CD4-positive, alpha-beta T cell treated with Interferon alpha-2 for 1 hour (primary cell): ENCODE data around the gene DTNBP1.
A peak's percentile ranks its signal among the peaks of the same experiment; 100 is the strongest.

ENCODE experiments used
- DNase-seq, 2 donors: peaks; one replicate each; pipeline ENCODE4 v3.0.0-alpha.2; 2020 to 2022

Gene DTNBP1

DNA sequence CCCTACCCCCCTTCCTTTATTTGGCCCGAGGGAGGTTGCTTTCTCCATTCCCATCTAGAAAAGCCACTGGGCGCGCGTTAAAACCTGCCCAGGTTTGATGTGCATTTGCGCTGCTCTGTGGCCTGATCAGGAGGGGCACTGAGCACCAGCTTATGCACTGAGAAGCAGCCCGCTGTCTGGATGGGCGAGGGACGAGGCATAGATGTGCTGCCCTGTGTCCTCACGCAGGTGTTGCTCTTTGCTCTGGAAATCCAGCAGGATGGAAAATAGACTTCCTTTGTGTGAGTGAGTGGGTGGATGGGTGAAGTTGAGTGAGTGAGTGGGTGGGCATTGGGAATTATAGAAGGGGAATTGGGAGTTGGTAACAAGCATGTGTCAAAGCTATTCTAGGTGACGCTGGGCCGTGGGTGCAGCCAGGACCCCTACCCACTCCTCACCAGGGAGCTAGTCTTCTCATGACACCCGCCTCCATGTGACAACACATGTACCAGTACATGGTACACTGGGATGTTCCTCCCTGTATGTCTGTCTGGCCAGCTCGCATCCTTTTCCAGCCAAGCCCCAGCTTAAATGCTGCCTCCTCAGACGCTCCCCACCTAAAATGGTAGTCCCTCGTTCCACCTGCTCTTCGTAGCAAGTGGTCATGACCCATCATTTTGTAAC lies 162.6 kb downstream of the DTNBP1 start:
- DNase-seq: no peak

- DNase-seq: no peak
These were observed 163.2 kb downstream of the DTNBP1 start for GRCh38 chr6:15499591-15499990.

GRCh38 chr6:15499125-15499524 lies 163.7 kb downstream of the DTNBP1 start:
- no peak for DNase-seq

DNA sequence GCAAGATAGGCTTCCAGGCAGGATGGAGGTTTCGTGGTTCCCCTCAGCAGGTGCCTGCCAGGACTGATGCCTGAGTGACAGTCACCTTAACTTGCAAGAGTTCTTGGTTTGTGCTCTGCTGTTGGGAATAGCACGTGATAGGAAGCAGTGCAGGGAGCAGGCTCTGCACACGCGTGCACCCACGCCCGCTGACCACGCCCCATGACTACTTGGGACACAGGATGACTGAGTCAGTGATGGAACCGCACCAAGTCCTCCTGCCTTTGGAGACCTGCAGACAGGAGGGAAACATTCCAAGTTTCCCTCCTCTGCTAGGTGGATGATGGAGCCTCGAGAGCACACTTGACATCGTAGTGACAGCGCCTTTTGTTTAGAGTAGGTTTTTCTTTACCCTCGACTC lies 164.2 kb downstream of the DTNBP1 start:
- no peak for DNase-seq

DNA sequence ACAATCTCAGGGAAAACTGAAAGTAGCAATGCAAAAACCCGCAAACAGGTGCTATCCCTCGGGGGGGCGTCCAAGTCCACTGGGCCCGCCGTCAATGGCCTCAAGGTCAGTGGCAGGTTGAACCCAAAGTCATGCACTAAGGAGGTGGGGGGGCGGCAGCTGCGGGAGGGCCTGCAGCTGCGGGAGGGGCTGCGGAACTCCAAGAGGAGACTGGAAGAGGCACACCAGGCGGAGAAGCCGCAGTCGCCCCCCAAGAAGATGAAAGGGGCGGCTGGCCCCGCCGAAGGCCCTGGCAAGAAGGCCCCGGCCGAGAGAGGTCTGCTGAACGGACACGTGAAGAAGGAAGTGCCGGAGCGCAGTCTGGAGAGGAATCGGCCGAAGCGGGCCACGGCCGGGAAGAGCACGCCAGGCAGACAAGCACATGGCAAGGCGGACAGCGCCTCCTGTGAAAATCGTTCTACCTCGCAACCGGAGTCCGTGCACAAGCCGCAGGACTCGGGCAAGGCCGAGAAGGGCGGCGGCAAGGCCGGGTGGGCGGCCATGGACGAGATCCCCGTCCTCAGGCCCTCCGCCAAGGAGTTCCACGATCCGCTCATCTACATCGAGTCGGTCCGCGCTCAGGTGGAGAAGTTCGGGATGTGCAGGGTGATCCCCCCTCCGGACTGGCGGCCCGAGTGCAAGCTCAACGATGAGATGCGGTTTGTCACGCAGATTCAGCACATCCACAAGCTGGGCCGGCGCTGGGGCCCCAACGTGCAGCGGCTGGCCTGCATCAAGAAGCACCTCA lies 166.3 kb downstream of the DTNBP1 start:
- DNase-seq: no peak

DNA sequence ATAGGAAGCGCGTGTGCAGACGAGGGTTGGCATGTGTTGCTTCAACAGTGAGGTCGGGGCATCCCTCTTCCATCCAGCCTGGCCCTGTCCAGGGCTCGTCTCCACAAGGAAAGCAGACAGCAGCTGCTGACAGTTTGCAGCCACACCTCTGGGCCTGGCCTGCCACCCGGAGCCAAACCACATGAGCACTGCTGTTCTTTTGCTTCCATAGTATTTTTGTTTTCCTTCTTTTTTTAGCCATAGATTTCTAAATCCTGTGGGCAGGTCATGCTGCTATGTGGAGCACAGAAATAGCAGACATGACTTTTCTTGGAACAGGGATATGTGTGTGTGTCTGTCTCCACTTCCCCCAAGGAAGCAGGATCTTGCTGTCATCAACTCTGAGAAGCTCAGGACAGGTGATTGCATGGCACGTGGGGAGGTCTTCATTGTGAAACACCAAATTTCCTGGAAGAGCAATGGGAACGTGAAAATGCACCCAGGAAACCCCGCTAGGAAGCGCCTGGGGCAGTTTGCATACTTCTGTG lies 167.4 kb downstream of the DTNBP1 start:
- no peak for DNase-seq

DNA sequence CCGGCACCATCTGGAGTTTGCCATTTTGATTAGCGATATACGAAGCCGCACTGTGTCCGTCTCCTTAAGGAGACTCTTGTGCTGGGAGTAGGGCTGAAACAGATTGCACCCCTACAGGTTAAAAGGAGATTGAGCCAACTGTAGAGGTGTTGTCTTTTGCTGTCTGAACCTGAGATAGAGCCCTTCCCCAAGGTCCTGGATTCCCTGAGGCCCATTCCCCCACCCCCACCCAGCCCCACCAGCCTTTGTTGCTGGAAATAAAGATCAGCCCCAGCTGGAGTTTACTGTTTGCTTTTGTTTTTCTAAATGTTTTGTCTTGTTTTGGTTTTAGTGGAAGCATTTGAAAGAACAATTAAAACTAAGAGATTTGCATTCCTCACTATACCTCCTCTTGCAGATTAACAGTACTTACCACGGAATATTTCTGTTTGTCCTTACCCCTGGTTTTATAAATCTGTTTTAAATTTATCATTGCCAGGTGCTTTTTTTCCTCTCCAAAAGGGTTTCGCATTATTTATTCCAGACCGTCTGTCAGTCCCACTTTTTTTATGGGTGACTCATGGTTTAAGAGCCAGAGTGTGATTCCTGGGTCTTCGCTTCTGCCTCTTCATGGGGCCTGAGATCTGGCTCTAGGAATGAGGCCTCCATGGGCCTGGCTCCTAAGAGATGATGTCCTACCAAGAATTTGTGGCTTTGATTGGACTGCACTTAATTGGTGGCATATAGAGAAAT lies 169.2 kb downstream of the DTNBP1 start:
- DNase-seq: no peak

- DNase-seq: no peak
These were observed 170.9 kb downstream of the DTNBP1 start for GRCh38 chr6:15491986-15492269.

GRCh38 chr6:15491255-15491985 lies 171.4 kb downstream of the DTNBP1 start:
- peak; percentile 67 to 73 for DNase-seq

DNA sequence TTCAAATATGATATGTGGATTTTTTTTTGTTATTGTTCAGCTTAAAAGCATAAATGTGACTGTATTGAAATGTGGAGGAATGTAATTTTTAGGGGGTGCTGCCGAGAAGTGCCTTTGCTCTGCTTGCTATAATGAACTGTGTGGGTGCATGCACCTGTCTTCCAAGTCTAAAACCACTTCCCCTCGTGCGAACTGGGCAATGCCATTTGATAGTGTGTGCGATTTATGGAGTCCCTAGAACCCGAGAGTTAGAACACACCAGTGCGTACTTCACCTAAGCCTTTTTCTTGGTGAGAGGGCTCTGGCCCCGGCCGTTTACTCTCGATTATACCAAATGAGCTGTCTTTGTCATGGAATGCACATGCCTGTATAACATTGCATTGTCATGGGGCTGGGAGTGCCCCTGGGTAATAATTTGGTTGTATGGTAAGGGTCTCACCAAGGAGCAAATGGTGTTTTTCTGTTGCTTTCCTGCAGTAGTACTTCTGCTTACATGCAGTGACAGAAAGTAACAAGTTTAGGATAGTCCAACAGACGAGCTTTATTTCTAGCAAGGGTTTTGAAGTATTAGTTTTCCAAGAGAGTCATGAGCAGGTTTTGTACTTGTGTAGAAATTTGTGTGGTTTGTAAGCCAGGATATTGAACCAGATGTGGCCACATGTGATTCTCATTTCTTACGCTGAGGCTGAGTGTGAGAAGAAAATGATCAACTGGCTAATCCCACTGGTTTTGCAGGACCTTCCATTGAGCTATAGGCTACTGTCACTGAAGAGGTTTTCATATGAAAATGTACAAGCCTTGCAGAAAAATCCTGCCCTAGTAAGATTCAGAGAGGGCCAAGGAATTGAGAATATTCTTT lies 172.4 kb downstream of the DTNBP1 start:
- no peak for DNase-seq

- no peak for DNase-seq
These were observed 173.4 kb downstream of the DTNBP1 start for GRCh38 chr6:15489261-15489962.

DNA sequence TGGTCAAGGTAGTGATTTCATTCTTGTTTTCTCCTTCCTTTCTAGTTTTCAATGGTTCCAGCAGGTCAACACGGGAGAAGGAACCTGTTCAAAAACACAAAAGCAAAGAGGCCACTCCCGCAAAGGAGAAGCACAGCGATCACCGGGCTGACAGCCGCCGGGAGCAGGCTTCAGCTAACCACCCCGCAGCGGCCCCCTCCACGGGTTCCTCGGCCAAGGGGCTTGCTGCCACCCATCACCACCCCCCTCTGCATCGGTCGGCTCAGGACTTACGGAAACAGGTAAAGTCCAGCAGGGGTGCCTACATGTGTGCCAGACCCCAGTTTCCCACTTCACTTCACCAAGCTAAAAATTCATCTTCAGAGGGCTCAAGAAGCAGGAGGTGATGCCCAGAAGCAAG lies 175.6 kb downstream of the DTNBP1 start:
- no peak for DNase-seq

- DNase-seq: no peak
These were observed 176.9 kb downstream of the DTNBP1 start for GRCh38 chr6:15485936-15486335.

GRCh38 chr6:15484821-15485220 lies 178.0 kb downstream of the DTNBP1 start:
- no peak for DNase-seq

DNA sequence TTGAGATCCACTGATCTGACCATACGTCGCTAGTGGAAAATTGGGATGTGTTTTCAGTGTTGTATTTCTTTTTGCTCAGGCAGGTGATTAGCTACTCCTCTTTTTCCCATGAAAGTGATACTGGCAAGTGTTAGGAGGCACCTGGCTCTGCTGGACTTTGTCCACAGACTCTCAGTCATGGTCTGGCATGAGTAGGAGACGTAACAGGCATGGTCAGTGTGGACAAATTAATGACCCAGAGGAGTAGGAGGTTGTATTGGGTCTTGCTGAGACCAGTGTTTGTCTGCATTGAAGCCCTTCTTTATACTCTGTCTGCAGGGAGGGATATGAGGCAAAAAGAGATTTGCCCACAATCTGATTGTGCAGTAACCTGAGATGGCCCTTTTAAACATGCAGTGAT lies 178.7 kb downstream of the DTNBP1 start:
- no peak for DNase-seq

DNA sequence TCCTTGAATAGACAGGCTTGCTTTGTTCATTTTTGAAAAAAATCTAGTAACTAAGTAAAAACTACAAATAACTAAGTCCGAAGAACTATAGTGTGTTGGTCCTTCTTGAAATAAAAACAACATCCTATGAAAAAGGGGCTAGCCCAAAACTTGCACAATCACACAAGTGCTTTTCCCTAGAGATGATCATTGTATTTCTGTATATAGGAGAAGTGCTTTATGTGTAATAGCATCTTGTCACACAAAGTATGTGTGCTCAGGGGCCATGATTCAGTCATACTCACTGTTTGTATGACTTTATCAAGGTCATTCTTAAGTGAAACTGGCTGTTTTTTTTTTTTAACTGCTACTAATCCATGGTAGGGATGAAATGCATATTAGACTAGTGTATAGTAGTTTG lies 179.8 kb downstream of the DTNBP1 start:
- DNase-seq: no peak

- DNase-seq: no peak
These were observed 181.2 kb downstream of the DTNBP1 start for GRCh38 chr6:15481390-15482291.

DNA sequence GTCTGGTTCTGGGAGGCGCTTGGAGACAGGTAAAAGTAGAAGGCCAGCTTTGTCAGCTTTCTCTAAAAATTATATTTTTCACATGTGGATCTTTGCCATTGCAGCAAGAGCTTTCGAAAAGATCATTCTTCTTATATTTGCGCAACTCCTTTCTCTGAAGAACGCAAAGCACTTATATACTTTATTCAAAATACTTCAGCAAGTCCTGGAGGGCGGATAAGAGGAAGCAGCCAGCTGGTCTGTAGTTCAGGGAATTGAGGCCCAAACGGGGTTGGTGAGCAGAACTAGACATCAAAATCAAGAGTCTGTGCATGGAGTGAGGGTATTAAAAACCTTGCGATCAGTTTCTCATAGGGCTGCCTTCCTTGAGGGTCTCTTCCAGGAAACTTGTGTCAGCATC lies 182.3 kb downstream of the DTNBP1 start:
- DNase-seq: no peak

DNA sequence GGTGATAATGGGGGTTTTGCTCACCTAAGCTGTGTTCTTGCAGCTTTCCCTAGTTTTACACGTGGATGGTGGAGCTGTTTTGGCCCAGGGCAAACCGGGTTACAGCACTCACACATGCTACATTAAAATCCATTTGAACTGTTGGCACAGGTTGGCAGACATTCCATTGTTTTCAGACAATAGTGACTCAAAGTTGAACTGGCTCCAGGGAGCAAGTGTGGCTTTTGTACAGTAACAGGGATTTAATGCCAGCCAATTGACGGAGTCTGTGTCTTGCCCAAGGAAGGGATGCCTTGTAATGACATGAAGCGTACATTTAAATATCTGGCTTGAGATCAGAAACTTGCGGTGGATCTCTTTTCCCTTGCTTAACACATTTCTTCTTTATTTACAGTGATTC lies 183.1 kb downstream of the DTNBP1 start:
- DNase-seq: no peak

- DNase-seq: no peak
These were observed 185.1 kb downstream of the DTNBP1 start for GRCh38 chr6:15477746-15478145.
